Lower lobe of right lung (tissue), 2 donors: ENCODE results near the gene DIMT1. TPM values are rescaled to one million over a fixed set of nuclear protein-coding genes. Genes with fewer than 3 reads are reported as not detected.
A peak's percentile ranks its signal among the peaks of the same experiment; 100 is the strongest.

Experiments used
- ATAC-seq, 2 donors: fragments of 200-7000 bp; cut with Tn5 transposase; one replicate each; pipeline ENCODE4 v1.9.1; 2020 to 2022; ENCODE audit warnings: mild to moderate bottlenecking in 2 of 2, moderate library complexity in 2 of 2
- DNase-seq: peaks from one replicate; pipeline ENCODE4 v3.0.0-alpha.2; 2020
- H3K27ac ChIP-seq: fragments of 200-600 bp; one replicate; pipeline ENCODE4 v1.8.0; 2022
- H3K27me3 ChIP-seq: fragments of 200-600 bp; one replicate; pipeline ENCODE4 v1.8.0; 2022; ENCODE audit warnings: low read depth
- H3K36me3 ChIP-seq: fragments of 200-600 bp; one replicate; pipeline ENCODE4 v1.8.0; 2022; ENCODE audit warnings: mild to moderate bottlenecking
- H3K4me1 ChIP-seq: fragments of 200-600 bp; one replicate; pipeline ENCODE4 v1.8.0; 2022
- H3K4me3 ChIP-seq: fragments of 200-600 bp; one replicate; pipeline ENCODE4 v1.8.0; 2022; ENCODE audit warnings: mild to moderate bottlenecking
- H3K9me3 ChIP-seq: fragments of 200-600 bp; one replicate; pipeline ENCODE4 v1.8.0; 2022
- CTCF ChIP-seq: fragments of 200-600 bp; IDR thresholded peaks from one replicate; pipeline ENCODE4 v1.8.0; 2022; ENCODE audit warnings: antibody characterized with exemption, mild to moderate bottlenecking
- intact Hi-C: fragments of 100-400 bp; cut with DNase I; formaldehyde crosslinking; loops from one replicate; pipeline ENCODE4 v1.11.0; 2022
- total RNA-seq: library from RNA; stranded (reverse); fragmentation: NEBNext Ultra II Directional; extraction: Animal tissue kit (Norgen Biotek cat#: 25700); gene quantifications from one replicate; pipeline ENCODE4 v1.2.1, GENCODE V29; 2021
- donor health status: DM: no; HTN: yes; CAD: no; lungs with severe emphysema.

The DIMT1 gene
- total RNA-seq, 1 donor from 2014 or later, result 19.3 TPM

GRCh38 chr5:62412549-62413329 lies 9.0 kb upstream of the DIMT1 start, which contains the start of gene IPO11:
TSS of gene IPO11 (plus strand) at chr5:62412763. CDS start at chr5:62437280, 24,517 bp downstream.
- Histone ChIP-seq H3K4me1 (peaks cover 15% of the 10 kb centered on the region), H3K27ac (peak within 1 kb of the TSS; percentile 79), H3K4me3 (peak within 1 kb of the TSS; percentile 77), H3K27me3 (no peaks in the 10 kb centered on the region), H3K36me3 (peaks cover 4% of the 10 kb centered on the region), H3K9me3 (no peaks in the 10 kb centered on the region)
- intact Hi-C loops, result no loop called here
- DNase-seq (peak; percentile 98), ATAC-seq (peak; percentile 99 to 100)
- TF ChIP-seq CTCF, result no peak

GRCh38 chr5:62395210-62395950 lies 8.3 kb downstream of the DIMT1 start:
- Histone ChIP-seq H3K4me3 (no peak overlapping the region), H3K4me1 (no peaks in the 10 kb centered on the region), H3K27ac (no peak overlapping the region), H3K36me3 (peaks cover 92% of the 10 kb centered on the region), H3K27me3 (no peaks in the 10 kb centered on the region), H3K9me3 (no peaks in the 10 kb centered on the region)
- DNase-seq, result no peak
- intact Hi-C loops, result no loop called here
- ATAC-seq, result no peak
- no peak for TF ChIP-seq CTCF

- Histone ChIP-seq H3K27ac (no peak overlapping the region), H3K36me3 (peaks cover 74% of the 10 kb centered on the region), H3K27me3 (no peaks in the 10 kb centered on the region), H3K4me1 (no peaks in the 10 kb centered on the region), H3K4me3 (no peak overlapping the region), H3K9me3 (no peaks in the 10 kb centered on the region)
- TF ChIP-seq CTCF, result no peak
- intact Hi-C loops, result no loop called here
- ATAC-seq (no peak), DNase-seq (no peak)
Observed at GRCh38 chr5:62386824-62387223, 16.9 kb downstream of the DIMT1 start.

- Histone ChIP-seq H3K4me1 (no peaks in the 10 kb centered on the region), H3K9me3 (no peaks in the 10 kb centered on the region), H3K36me3 (peaks cover 74% of the 10 kb centered on the region), H3K27ac (no peak overlapping the region), H3K4me3 (no peak overlapping the region), H3K27me3 (no peaks in the 10 kb centered on the region)
- no peak for ATAC-seq
- intact Hi-C loops, result no loop called here
- DNase-seq, result no peak
- no peak for TF ChIP-seq CTCF
Observed at GRCh38 chr5:62385816-62386400, 17.8 kb downstream of the DIMT1 start.

- Histone ChIP-seq H3K4me3 (no peak overlapping the region), H3K9me3 (no peaks in the 10 kb centered on the region), H3K4me1 (no peaks in the 10 kb centered on the region), H3K36me3 (peaks cover 74% of the 10 kb centered on the region), H3K27ac (no peak overlapping the region), H3K27me3 (no peaks in the 10 kb centered on the region)
- ATAC-seq (no peak), DNase-seq (no peak)
- intact Hi-C loops, result no loop called here
- no peak for TF ChIP-seq CTCF
Observed at GRCh38 chr5:62385131-62385530, 18.6 kb downstream of the DIMT1 start.
